Body of pancreas (tissue), 4 donors: Measurements from ENCODE around the gene ANOS1.

ENCODE experiments used
- POLR2A ChIP-seq, 3 donors: fragments of 450-650 bp; IDR thresholded peaks; one replicate each; pipeline ENCODE4 v1.6.1; 2016; ENCODE audit warnings: antibody characterized with exemption in 3 of 3, mild to moderate bottlenecking in 2 of 3
- TF ChIP-seq, protein P1 (sequence below), 7 experiments: fragments of 450-650 bp in 4 of 7; fragments of 200-600 bp in 3 of 7; sonication (generic) in 3 of 7; IDR thresholded peaks; one replicate each; pipeline ENCODE4 v1.5.1; 2016 to 2019; ENCODE audit warnings: antibody characterized with exemption in 7 of 7

DNA sequence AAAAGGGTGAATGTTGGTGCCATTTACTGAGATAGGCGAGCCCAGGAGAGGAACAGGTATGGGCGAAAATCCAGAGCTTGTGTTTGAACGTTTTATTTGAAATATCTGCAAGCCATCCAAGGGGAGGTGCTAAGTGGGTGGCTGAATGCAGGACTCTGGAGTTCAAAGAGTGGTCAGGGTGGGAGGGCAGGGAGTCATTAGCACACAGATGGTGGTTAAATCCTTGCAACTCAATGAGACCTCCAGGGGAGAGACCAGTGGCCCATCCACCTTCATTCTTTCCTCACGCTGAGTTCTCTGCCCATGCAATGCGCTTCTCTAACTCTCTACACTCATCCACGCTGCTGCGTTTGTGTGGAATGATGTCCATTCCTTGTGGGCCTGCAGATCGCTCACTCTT lies 166.2 kb downstream of the ANOS1 start:
- TF ChIP-seq POLR2A (IDR thresholded peaks at IDR 0.05), result no peak
- TF ChIP-seq, protein P1, sequence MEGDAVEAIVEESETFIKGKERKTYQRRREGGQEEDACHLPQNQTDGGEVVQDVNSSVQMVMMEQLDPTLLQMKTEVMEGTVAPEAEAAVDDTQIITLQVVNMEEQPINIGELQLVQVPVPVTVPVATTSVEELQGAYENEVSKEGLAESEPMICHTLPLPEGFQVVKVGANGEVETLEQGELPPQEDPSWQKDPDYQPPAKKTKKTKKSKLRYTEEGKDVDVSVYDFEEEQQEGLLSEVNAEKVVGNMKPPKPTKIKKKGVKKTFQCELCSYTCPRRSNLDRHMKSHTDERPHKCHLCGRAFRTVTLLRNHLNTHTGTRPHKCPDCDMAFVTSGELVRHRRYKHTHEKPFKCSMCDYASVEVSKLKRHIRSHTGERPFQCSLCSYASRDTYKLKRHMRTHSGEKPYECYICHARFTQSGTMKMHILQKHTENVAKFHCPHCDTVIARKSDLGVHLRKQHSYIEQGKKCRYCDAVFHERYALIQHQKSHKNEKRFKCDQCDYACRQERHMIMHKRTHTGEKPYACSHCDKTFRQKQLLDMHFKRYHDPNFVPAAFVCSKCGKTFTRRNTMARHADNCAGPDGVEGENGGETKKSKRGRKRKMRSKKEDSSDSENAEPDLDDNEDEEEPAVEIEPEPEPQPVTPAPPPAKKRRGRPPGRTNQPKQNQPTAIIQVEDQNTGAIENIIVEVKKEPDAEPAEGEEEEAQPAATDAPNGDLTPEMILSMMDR (IDR thresholded peaks at IDR 0.05), result no peak
